GM12878 (cell line): ENCODE data around the gene BPGM. TPM values are rescaled to one million over a fixed set of nuclear protein-coding genes. Genes with fewer than 3 reads are reported as not detected.
"Not testable (repeated sequence)": the region's sequence is repeated elsewhere in the genome, so short reads cannot be mapped to it uniquely, and the experiment has no call there.

Experiments used
- ATAC-seq: fragments of 200-7000 bp; cut with Tn5 transposase; 3 replicates; pipeline ENCODE4 v1.9.1; 2020; ENCODE audit warnings: mild to moderate bottlenecking, moderate library complexity
- BruUV-seq: library from RNA; stranded (reverse); fragments of 400-500 nt; replicated peaks from 2 replicates; lab custom pipeline; 2021; lab: Mats Ljungman, UMichigan
- CTCF ChIA-PET: fragments of 300-600 bp; sonication (Branson Sonifier 250); formaldehyde crosslinking; extraction: SDS; loops from one replicate; lab custom pipeline; 2021; ENCODE audit warnings: inconsistent platforms; lab: Yijun Ruan, JAX
- POLR2A ChIA-PET: fragments of 350-600 bp; formaldehyde crosslinking; extraction: SDS; loops from one replicate; lab custom pipeline; 2021; ENCODE audit warnings: inconsistent platforms; lab: Charles Lee
- RAD21 ChIA-PET: fragments of 300-600 bp; sonication (Branson Sonifier 250); formaldehyde crosslinking; loops from one replicate; lab custom pipeline; 2023; ENCODE audit warnings: antibody characterized with exemption; ENCODE audit not compliant: unreplicated experiment; lab: Charles Lee
- SMC1A ChIA-PET: fragments of 300-600 bp; sonication (Branson Sonifier 250); formaldehyde crosslinking; loops from one replicate; lab custom pipeline; 2023; ENCODE audit not compliant: unreplicated experiment, uncharacterized antibody; lab: Charles Lee
- DNase-seq: peaks from one replicate; pipeline ENCODE4 v3.0.0-alpha.2; 2011; ENCODE audit warnings: low read depth, low spot score
- FAIRE-seq: peaks from 3 replicates; lab custom pipeline; 2011; peaks lifted over from hg19 to GRCh38; lab: Jason Lieb, UNC
- H2AFZ ChIP-seq: 2 replicates; pipeline ENCODE4 v1.6.0; 2011; ENCODE audit warnings: low read depth, low read length, control low read depth; ENCODE audit not compliant: control insufficient read depth
- H3K27ac ChIP-seq: 2 replicates; pipeline ENCODE4 v1.5.1; 2011; ENCODE audit warnings: control low read depth; ENCODE audit not compliant: control insufficient read depth, insufficient read depth
- H3K27me3 ChIP-seq, 2 experiments: replicated peaks in 1 of 2; 2 replicates each; pipeline versions ENCODE4 v1.6.0 to v1.6.1; 2011; ENCODE audit warnings: low read length in 1 of 2; ENCODE audit not compliant: control insufficient read depth in 2 of 2, insufficient read depth in 2 of 2
- H3K36me3 ChIP-seq, 2 experiments: 2 replicates each; pipeline ENCODE4 v1.5.1; 2011; ENCODE audit warnings: low read length in 1 of 2; ENCODE audit not compliant: control insufficient read depth in 2 of 2, insufficient read depth in 2 of 2
- H3K4me1 ChIP-seq: 2 replicates; pipeline ENCODE4 v1.6.1; 2011; ENCODE audit warnings: mild to moderate bottlenecking, low read length, moderate library complexity, mixed read lengths; ENCODE audit not compliant: control insufficient read depth, insufficient read depth
- H3K4me2 ChIP-seq: 2 replicates; pipeline ENCODE4 v1.6.0; 2011; ENCODE audit warnings: control low read depth; ENCODE audit not compliant: control insufficient read depth, insufficient read depth
- H3K4me3 ChIP-seq: fragments of 200-600 bp; sonication (generic); 2 replicates; pipeline ENCODE4 v1.5.1; 2016
- H3K79me2 ChIP-seq: 2 replicates; pipeline ENCODE4 v1.6.0; 2011; ENCODE audit warnings: low read length; ENCODE audit not compliant: control insufficient read depth, insufficient read depth
- H3K9ac ChIP-seq: 2 replicates; pipeline ENCODE4 v1.8.0; 2011; ENCODE audit warnings: low read length, control low read depth, mixed read lengths; ENCODE audit not compliant: control insufficient read depth, insufficient read depth
- H3K9me3 ChIP-seq: replicated peaks from 3 replicates; pipeline ENCODE4 v1.5.1; 2011; ENCODE audit warnings: mild to moderate bottlenecking, low read length; ENCODE audit not compliant: control insufficient read depth, insufficient read depth
- H4K20me1 ChIP-seq: 2 replicates; pipeline ENCODE4 v1.6.0; 2011; ENCODE audit not compliant: control insufficient read depth, insufficient read depth
- ATF3 ChIP-seq: IDR thresholded peaks from 2 replicates; pipeline ENCODE4 v1.6.1; 2011; ENCODE audit warnings: low read depth, mild to moderate bottlenecking, low read length, moderate library complexity, borderline replicate concordance; ENCODE audit errors: extremely low read depth
- GATAD2B ChIP-seq: fragments of 450-650 bp; conservative IDR thresholded peaks from 2 replicates; pipeline ENCODE4 v1.6.1; 2017; ENCODE audit warnings: low read depth, mild to moderate bottlenecking, moderate library complexity
- IRF3 ChIP-seq: fragments of 450-650 bp; IDR thresholded peaks from 2 replicates; pipeline ENCODE4 v1.6.1; 2014; ENCODE audit warnings: mild to moderate bottlenecking
- TAF1 ChIP-seq: IDR thresholded peaks from 2 replicates; pipeline ENCODE4 v1.6.1; 2011; ENCODE audit warnings: mild to moderate bottlenecking, low read depth, low read length, borderline replicate concordance
- ZBTB11 ChIP-seq: fragments of 450-650 bp; formaldehyde crosslinking; IDR thresholded peaks from 2 replicates; pipeline ENCODE4 v1.5.0; 2022; ENCODE audit warnings: mild to moderate bottlenecking, missing genetic modification characterization
- WGBS: methylation state at CpG from one replicate; pipeline ENCODE4 v1.1.6; 2016; ENCODE audit warnings: low lambda C conversion rate; ENCODE audit not compliant: insufficient replicate concordance, insufficient coverage; ENCODE audit errors: missing lambda C conversion rate; 5-methylcytosine and 5-hydroxymethylcytosine counted together
- in situ Hi-C: fragments of 300-500 bp; cut with MboI; formaldehyde crosslinking; loops from 9 replicates; pipeline ENCODE4 v1.14.3; 2018; ENCODE audit warnings: mixed read lengths
- intact Hi-C: fragments of 100-400 bp; cut with micrococcal nuclease; formaldehyde crosslinking; loops from one replicate; pipeline ENCODE4 v1.14.2; 2022; ENCODE audit not compliant: unreplicated experiment
- polyA plus RNA-seq, 11 experiments: library from polyadenylated mRNA; depleted of rRNA in 4 of 11; unstranded in 6 of 11; stranded (reverse) in 5 of 11; fragments of >200 nt; fragmentation: Nextera tagmentation in 4 of 11; fragmentation: Illumina TruSeq in 1 of 11; extraction: Ambion mirVana in 4 of 11; extraction: Trizol in 1 of 11; gene quantifications; 1 replicate in 1 of 11; 2 replicates in 10 of 11; pipeline versions ENCODE4 v1.2.1 to v1.2.3, GENCODE V29; 2011 to 2016; ENCODE audit warnings: inconsistent platforms in 2 of 11, missing spikeins in 2 of 11, low read depth in 1 of 11
- total RNA-seq, 4 experiments: library from RNA; depleted of rRNA in 3 of 4; stranded (reverse); fragments of >200 nt in 3 of 4; fragmentation: Illumina TruSeq in 1 of 4; extraction: Trizol in 1 of 4; gene quantifications; 2 replicates each; pipeline versions ENCODE4 v1.2.1 to v1.2.3, GENCODE V29; 2013 to 2021

Gene BPGM
- total and polyA plus RNA-seq, 10 of the 15 experiments (the other 5 are each of a cell fraction or from before 2014, with no cell fraction given) = 9.0 to 20.1 (median 15.2) TPM

GRCh38 chr7:134662871-134663205 lies 16.2 kb downstream of the BPGM start:
- 89% methylated on average over 4 of the region's 4 CpGs for WGBS
- Histone ChIP-seq H3K4me2 (no peak overlapping the region), H3K79me2 (no peaks in the 10 kb centered on the region), H4K20me1 (no peaks in the 10 kb centered on the region), H3K4me1 (no peaks in the 10 kb centered on the region), H3K9me3 (no peaks in the 10 kb centered on the region), H2AFZ (no peak overlapping the region), H3K36me3 (peaks cover 0 to 3% of the 10 kb centered on the region in 2 experiments; a peak in 1 of 4 replicates), H3K27ac (no peak overlapping the region), H3K9ac (no peak overlapping the region), H3K27me3 (no peaks in the 10 kb centered on the region), H3K4me3 (no peak overlapping the region)
- in situ Hi-C loops = no loop called here
- ChIA-PET SMC1A (interaction anchor here (1.5 kb wide), 1 partner anchor 30 kb away, joined by 6 read pairs; no protein-coding TSS in a partner anchor), POLR2A (no interaction called here), RAD21 (no interaction called here), CTCF (interaction anchor here (1.0 to 1.7 kb wide), 2 partner anchors 27 to 29 kb away, joined by 4 to 5 read pairs; no protein-coding TSS in a partner anchor)
- no TSS peak for BruUV-seq
- no peak for ATAC-seq
- intact Hi-C loops = no loop called here
- no peak for FAIRE-seq
- DNase-seq = no peak
- TF ChIP-seq GATAD2B (no peak), TAF1 (no peak), ZBTB11 (CRISPR knock-in tag) (no peak), ATF3 (no peak), IRF3 (no peak)

- H3K27ac ChIP-seq, H3K4me3 ChIP-seq, intact Hi-C loops, CTCF ChIA-PET, DNase-seq, H3K4me2 ChIP-seq, BruUV-seq, H3K79me2 ChIP-seq, ATAC-seq, H2AFZ ChIP-seq, H3K9ac ChIP-seq, H3K9me3 ChIP-seq, in situ Hi-C loops, POLR2A ChIA-PET, H3K27me3 ChIP-seq, H3K36me3 ChIP-seq, FAIRE-seq, H3K4me1 ChIP-seq, H4K20me1 ChIP-seq: not testable (repeated sequence)
- ChIA-PET RAD21 (interaction anchor here (0.9 kb wide), 1 partner anchor 19 kb away, joined by 3 read pairs; no protein-coding TSS in a partner anchor), SMC1A (interaction anchor here (1.1 kb wide), 1 partner anchor 13 kb away, joined by 3 read pairs; no protein-coding TSS in a partner anchor)
- WGBS = 100% methylated on average over 2 of the region's 3 CpGs
Measured at GRCh38 chr7:134665045-134665444, 18.4 kb downstream of the BPGM start.
